Left ventricle myocardium inferior (tissue), 1 donor: Measurements from ENCODE around the gene DIABLO. TPM values are rescaled to one million over a fixed set of nuclear protein-coding genes. Genes with fewer than 3 reads are reported as not detected.

Experiments used
- DNase-seq: peaks from one replicate; pipeline ENCODE4 v3.0.0-alpha.2; 2020
- H3K27ac ChIP-seq: fragments of 200-600 bp; replicated peaks from 2 replicates; pipeline ENCODE4 v1.8.0; 2021
- H3K27me3 ChIP-seq: fragments of 200-600 bp; 2 replicates; pipeline ENCODE4 v1.8.0; 2021; ENCODE audit warnings: low read depth
- H3K36me3 ChIP-seq: fragments of 200-600 bp; 2 replicates; pipeline ENCODE4 v1.8.0; 2021
- H3K4me1 ChIP-seq: fragments of 200-600 bp; 2 replicates; pipeline ENCODE4 v1.8.0; 2021
- H3K4me3 ChIP-seq: fragments of 200-600 bp; 2 replicates; pipeline ENCODE4 v1.8.0; 2021; ENCODE audit warnings: mild to moderate bottlenecking, moderate library complexity
- H3K9me3 ChIP-seq: fragments of 200-600 bp; replicated peaks from 2 replicates; pipeline ENCODE4 v1.8.0; 2021
- intact Hi-C: fragments of 100-400 bp; cut with micrococcal nuclease; formaldehyde crosslinking; loops from one replicate; pipeline ENCODE4 v1.11.0; 2022
- total RNA-seq: library from RNA; stranded (reverse); fragmentation: NEBNext Ultra II Directional; extraction: Animal tissue kit (Norgen Biotek cat#: 25700); gene quantifications from one replicate; pipeline ENCODE4 v1.2.1, GENCODE V29; 2021
- TF ChIP-seq, protein P1 (sequence below): fragments of 200-600 bp; IDR thresholded peaks from 2 replicates; pipeline ENCODE4 v1.8.0; 2021; ENCODE audit warnings: antibody characterized with exemption, mild to moderate bottlenecking, borderline replicate concordance
- donor health status: DM: no; HTN: yes; CAD: no; lungs with severe emphysema.

Gene DIABLO
- total RNA-seq, 1 donor from 2014 or later, result 29.7 TPM

DNA sequence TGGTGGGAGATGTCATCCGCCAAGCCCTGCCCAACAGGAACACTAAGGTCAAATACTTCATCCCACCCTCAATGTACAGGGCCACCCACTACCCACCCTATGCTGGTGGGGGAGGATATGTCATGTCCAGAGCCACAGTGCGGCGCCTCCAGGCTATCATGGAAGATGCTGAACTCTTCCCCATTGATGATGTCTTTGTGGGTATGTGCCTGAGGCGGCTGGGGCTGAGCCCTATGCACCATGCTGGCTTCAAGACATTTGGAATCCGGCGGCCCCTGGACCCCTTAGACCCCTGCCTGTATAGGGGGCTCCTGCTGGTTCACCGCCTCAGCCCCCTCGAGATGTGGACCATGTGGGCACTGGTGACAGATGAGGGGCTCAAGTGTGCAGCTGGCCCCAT lies 18.9 kb downstream of the DIABLO start:
- H3K27ac ChIP-seq, result no peak overlapping the region
- peaks cover 56% of the 10 kb centered on the region for H3K36me3 ChIP-seq
- H3K27me3 ChIP-seq, result peaks cover 35% of the 10 kb centered on the region
- H3K9me3 ChIP-seq, result no peaks in the 10 kb centered on the region
- DNase-seq, result no peak
- intact Hi-C loops, result no loop called here
- TF ChIP-seq, protein P1, sequence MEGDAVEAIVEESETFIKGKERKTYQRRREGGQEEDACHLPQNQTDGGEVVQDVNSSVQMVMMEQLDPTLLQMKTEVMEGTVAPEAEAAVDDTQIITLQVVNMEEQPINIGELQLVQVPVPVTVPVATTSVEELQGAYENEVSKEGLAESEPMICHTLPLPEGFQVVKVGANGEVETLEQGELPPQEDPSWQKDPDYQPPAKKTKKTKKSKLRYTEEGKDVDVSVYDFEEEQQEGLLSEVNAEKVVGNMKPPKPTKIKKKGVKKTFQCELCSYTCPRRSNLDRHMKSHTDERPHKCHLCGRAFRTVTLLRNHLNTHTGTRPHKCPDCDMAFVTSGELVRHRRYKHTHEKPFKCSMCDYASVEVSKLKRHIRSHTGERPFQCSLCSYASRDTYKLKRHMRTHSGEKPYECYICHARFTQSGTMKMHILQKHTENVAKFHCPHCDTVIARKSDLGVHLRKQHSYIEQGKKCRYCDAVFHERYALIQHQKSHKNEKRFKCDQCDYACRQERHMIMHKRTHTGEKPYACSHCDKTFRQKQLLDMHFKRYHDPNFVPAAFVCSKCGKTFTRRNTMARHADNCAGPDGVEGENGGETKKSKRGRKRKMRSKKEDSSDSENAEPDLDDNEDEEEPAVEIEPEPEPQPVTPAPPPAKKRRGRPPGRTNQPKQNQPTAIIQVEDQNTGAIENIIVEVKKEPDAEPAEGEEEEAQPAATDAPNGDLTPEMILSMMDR, result no peak
- H3K4me3 ChIP-seq, result no peak overlapping the region
- H3K4me1 ChIP-seq, result peaks cover 20% of the 10 kb centered on the region

DNA sequence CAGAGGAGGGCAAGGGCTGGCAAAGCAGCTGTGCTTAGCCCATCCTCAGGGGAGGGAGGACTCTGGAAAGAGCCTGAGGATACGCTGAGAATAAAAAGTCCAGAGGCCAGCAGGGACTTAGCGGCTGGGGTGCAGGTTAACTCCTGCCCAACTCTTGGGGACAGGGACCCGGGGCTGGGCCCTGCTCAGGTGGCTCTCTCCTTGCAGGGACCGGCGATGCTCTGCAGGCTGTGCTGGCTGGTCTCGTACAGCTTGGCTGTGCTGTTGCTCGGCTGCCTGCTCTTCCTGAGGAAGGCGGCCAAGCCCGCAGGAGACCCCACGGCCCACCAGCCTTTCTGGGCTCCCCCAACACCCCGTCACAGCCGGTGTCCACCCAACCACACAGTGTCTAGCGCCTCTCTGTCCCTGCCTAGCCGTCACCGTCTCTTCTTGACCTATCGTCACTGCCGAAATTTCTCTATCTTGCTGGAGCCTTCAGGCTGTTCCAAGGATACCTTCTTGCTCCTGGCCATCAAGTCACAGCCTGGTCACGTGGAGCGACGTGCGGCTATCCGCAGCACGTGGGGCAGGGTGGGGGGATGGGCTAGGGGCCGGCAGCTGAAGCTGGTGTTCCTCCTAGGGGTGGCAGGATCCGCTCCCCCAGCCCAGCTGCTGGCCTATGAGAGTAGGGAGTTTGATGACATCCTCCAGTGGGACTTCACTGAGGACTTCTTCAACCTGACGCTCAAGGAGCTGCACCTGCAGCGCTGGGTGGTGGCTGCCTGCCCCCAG lies 19.6 kb downstream of the DIABLO start:
- H3K4me1 ChIP-seq, result peaks cover 20% of the 10 kb centered on the region
- intact Hi-C loops, result no loop called here
- no peaks in the 10 kb centered on the region for H3K9me3 ChIP-seq
- H3K4me3 ChIP-seq, result no peak overlapping the region
- H3K27ac ChIP-seq, result no peak overlapping the region
- H3K36me3 ChIP-seq, result peaks cover 49% of the 10 kb centered on the region
- DNase-seq, result no peak
- H3K27me3 ChIP-seq, result peaks cover 42% of the 10 kb centered on the region
- TF ChIP-seq, protein P1, result no peak

DNA sequence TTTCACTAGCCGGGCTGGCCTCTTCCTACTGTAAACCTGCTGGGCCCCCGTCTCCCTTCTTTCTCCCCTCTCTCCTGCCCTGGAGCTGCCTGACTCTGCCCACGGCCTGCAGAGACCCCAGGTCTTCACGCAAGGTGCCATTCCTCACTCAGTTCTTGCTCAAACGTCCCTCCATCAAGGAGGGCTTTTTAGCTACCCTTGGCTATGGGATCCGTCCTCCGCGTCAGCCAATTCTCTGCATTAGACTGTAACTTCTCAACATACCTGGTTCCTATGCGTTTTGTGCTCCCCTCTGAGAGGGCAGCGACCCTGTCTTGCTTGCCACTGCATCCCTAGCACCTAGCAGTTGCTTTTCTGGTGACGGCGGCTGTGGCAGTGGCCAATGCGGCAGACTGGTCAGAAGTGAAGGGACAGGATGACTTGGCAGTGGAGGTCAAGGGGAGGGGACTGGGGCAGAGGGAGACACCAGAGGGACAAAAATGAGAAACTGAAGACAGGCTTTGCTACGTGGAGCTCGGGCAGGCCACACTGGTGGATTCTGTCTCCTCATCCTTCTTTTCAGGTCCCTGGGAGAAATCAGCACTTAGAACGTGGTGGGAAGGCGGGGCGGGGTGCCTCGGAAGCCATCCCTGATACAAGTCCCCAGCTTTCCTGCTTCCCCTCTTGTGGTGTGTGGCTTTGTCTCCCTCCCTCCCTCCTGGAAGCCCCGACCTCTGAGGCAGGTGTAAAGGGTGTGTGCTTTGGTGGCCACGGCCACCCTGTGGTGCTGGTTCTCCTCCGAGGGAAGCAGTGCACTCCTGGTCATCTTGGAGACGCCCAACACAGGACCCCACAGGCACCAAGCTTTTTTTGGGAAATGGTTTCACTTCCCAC lies 20.6 kb downstream of the DIABLO start:
- TF ChIP-seq, protein P1, result no peak
- Histone ChIP-seq H3K36me3 (peaks cover 39% of the 10 kb centered on the region), H3K4me1 (peaks cover 20% of the 10 kb centered on the region), H3K27me3 (peaks cover 52% of the 10 kb centered on the region), H3K4me3 (no peak overlapping the region), H3K27ac (no peak overlapping the region), H3K9me3 (no peaks in the 10 kb centered on the region)
- intact Hi-C loops, result no loop called here
- DNase-seq, result no peak

DNA sequence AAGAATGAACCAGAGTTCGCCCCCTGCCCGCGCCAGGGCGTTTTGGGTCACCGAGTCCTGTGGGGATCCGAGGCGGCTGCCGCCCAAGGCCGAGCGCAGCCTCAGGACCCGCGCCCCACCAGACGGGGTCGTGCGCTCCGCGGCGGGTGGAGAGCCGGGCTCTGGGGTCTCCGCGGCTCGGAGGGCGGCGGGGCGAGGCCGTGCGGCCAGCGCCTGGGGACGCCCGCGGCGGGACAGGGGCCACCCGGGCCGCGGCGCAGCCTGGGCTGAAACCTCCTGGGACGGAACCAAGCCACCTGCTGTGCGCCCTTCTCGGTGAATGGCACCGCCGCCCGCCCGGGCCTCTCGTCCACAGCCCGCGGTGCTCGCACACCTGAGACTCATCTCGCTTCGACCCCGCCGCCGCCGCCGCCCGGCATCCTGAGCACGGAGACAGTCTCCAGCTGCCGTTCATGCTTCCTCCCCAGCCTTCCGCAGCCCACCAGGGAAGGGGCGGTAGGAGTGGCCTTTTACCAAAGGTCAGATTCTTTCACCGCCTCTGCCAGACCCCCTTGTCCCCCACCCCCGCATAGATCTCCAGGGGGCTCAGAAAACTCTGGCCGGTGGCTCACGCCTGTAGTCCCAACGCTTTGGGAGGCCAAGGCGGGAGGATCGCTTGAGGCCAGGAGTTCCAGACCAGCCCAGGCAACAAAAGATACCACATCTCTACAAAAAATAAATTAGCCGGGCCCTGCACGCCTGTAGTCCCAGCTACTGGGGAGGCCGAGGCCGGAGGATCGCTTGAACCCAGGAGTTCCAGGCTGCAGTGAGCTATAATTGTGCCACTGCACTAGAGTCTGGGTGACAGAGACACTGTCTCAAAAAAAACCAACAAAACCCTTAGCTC lies 21.4 kb downstream of the DIABLO start:
- no peak for DNase-seq
- peaks cover 61% of the 10 kb centered on the region for H3K27me3 ChIP-seq
- H3K27ac ChIP-seq, result no peak overlapping the region
- H3K4me3 ChIP-seq, result peak overlapping the region; percentile 76
- TF ChIP-seq, protein P1, result no peak
- peaks cover 30% of the 10 kb centered on the region for H3K36me3 ChIP-seq
- peaks cover 20% of the 10 kb centered on the region for H3K4me1 ChIP-seq
- no peaks in the 10 kb centered on the region for H3K9me3 ChIP-seq
- intact Hi-C loops, result no loop called here
